H9 (cell line): Measurements from ENCODE around the gene PHYHIPL. TPM values are rescaled to one million over a fixed set of nuclear protein-coding genes. Genes with fewer than 3 reads are reported as not detected.

Experiments
- DNase-seq: peaks from one replicate; pipeline ENCODE4 v3.0.0-alpha.2; 2017
- H2AFZ ChIP-seq: one replicate; pipeline ENCODE4 v1.6.1; 2013; ENCODE audit warnings: mild to moderate bottlenecking, low read length, control low read depth, moderate library complexity
- H2AK5ac ChIP-seq: 2 replicates; pipeline ENCODE4 v1.6.1; 2013; ENCODE audit warnings: low read length, control low read depth, mixed read lengths; ENCODE audit not compliant: insufficient read length
- H2BK120ac ChIP-seq: one replicate; pipeline ENCODE4 v1.6.1; 2013; ENCODE audit warnings: low read depth, mild to moderate bottlenecking, low read length, control low read depth, inconsistent platforms; ENCODE audit not compliant: poor library complexity, severe bottlenecking
- H2BK12ac ChIP-seq: 2 replicates; pipeline ENCODE4 v1.6.1; 2013; ENCODE audit warnings: low read length, control low read depth, mixed read lengths, low read depth; ENCODE audit not compliant: insufficient read length
- H2BK15ac ChIP-seq: 2 replicates; pipeline ENCODE4 v1.6.1; 2013; ENCODE audit warnings: low read depth, low read length, control low read depth
- H2BK20ac ChIP-seq: one replicate; pipeline ENCODE4 v1.6.1; 2013; ENCODE audit warnings: low read depth, mild to moderate bottlenecking, low read length, control low read depth, inconsistent platforms; ENCODE audit not compliant: poor library complexity, severe bottlenecking
- H2BK5ac ChIP-seq: 2 replicates; pipeline ENCODE4 v1.6.1; 2013; ENCODE audit warnings: low read length, control low read depth, mixed read lengths; ENCODE audit not compliant: insufficient read length
- H3K14ac ChIP-seq: 2 replicates; pipeline ENCODE4 v1.6.1; 2013; ENCODE audit warnings: low read length, control low read depth; ENCODE audit not compliant: insufficient read depth
- H3K18ac ChIP-seq: 2 replicates; pipeline ENCODE4 v1.6.1; 2013; ENCODE audit warnings: low read depth, mild to moderate bottlenecking, mixed read lengths, low read length, control low read depth; ENCODE audit not compliant: insufficient read length
- H3K23ac ChIP-seq: 2 replicates; pipeline ENCODE4 v1.6.1; 2013; ENCODE audit warnings: low read length, control low read depth, mixed read lengths, low read depth; ENCODE audit not compliant: insufficient read length
- H3K23me2 ChIP-seq: 2 replicates; pipeline ENCODE4 v1.6.1; 2013; ENCODE audit warnings: low read depth, mild to moderate bottlenecking, mixed read lengths, low read length, control low read depth; ENCODE audit not compliant: insufficient read length, poor library complexity, severe bottlenecking
- H3K27ac ChIP-seq: 2 replicates; pipeline ENCODE4 v1.5.1; 2013; ENCODE audit warnings: low read length, control low read depth, mixed read lengths, low read depth; ENCODE audit not compliant: insufficient read length
- H3K27me3 ChIP-seq: 2 replicates; pipeline ENCODE4 v1.6.1; 2013; ENCODE audit warnings: low read length, control low read depth, inconsistent platforms; ENCODE audit not compliant: insufficient read depth
- H3K4ac ChIP-seq: 2 replicates; pipeline ENCODE4 v1.6.1; 2013; ENCODE audit warnings: low read depth, mild to moderate bottlenecking, control low read depth, inconsistent platforms, low read length, moderate library complexity
- H3K4me1 ChIP-seq: 2 replicates; pipeline ENCODE4 v1.6.1; 2013; ENCODE audit warnings: low read length, control low read depth, inconsistent platforms; ENCODE audit not compliant: insufficient read depth
- H3K4me2 ChIP-seq: 2 replicates; pipeline ENCODE4 v1.6.1; 2013; ENCODE audit warnings: low read length, control low read depth, mixed read lengths; ENCODE audit not compliant: insufficient read length, insufficient read depth
- H3K56ac ChIP-seq: 2 replicates; pipeline ENCODE4 v1.6.1; 2013; ENCODE audit warnings: low read depth, mild to moderate bottlenecking, mixed read lengths, low read length, control low read depth; ENCODE audit not compliant: insufficient read length
- H3K79me1 ChIP-seq: 2 replicates; pipeline ENCODE4 v1.6.1; 2013; ENCODE audit warnings: low read depth, mild to moderate bottlenecking, moderate library complexity, low read length, control low read depth, inconsistent platforms; ENCODE audit not compliant: insufficient read depth, poor library complexity, severe bottlenecking
- H3K79me2 ChIP-seq: 2 replicates; pipeline ENCODE4 v1.6.1; 2013; ENCODE audit warnings: low read length, control low read depth, inconsistent platforms; ENCODE audit not compliant: insufficient read depth
- H3K9ac ChIP-seq: 2 replicates; pipeline ENCODE4 v1.6.1; 2013; ENCODE audit warnings: low read length, control low read depth, mixed read lengths; ENCODE audit not compliant: insufficient read length; ENCODE audit errors: extremely low read depth
- H3K9me3 ChIP-seq: one replicate; pipeline ENCODE4 v1.6.1; 2013; ENCODE audit warnings: low read depth, low read length, inconsistent platforms; ENCODE audit not compliant: control insufficient read depth
- H3T11ph ChIP-seq: one replicate; pipeline ENCODE4 v1.6.1; 2013; ENCODE audit warnings: mild to moderate bottlenecking, low read length, control low read depth, inconsistent platforms
- H4K20me1 ChIP-seq: one replicate; pipeline ENCODE4 v1.6.1; 2013; ENCODE audit not compliant: control insufficient read depth, insufficient read length, insufficient read depth
- H4K5ac ChIP-seq: 2 replicates; pipeline ENCODE4 v1.6.1; 2013; ENCODE audit warnings: low read depth, mild to moderate bottlenecking, mixed read lengths, low read length, control low read depth; ENCODE audit not compliant: insufficient read length
- H4K8ac ChIP-seq: replicated peaks from 2 replicates; pipeline ENCODE4 v1.6.1; 2013; ENCODE audit warnings: low read length, control low read depth, mixed read lengths, low read depth; ENCODE audit not compliant: insufficient read length
- H4K91ac ChIP-seq: 2 replicates; pipeline ENCODE4 v1.6.1; 2013; ENCODE audit warnings: low read depth, mild to moderate bottlenecking, moderate library complexity, mixed read lengths, low read length, control low read depth; ENCODE audit not compliant: insufficient read length
- H3K27ac Mint-ChIP-seq, 3 experiments: 2 replicates in 2 of 3; 3 replicates in 1 of 3; pipeline ENCODE4 v1.8.0; 2020 to 2021; ENCODE audit warnings: mixed read lengths in 3 of 3, mild to moderate bottlenecking in 1 of 3, moderate library complexity in 1 of 3
- H3K27me3 Mint-ChIP-seq: 2 replicates; pipeline ENCODE4 v1.8.0; 2021; ENCODE audit warnings: low read depth, mild to moderate bottlenecking, moderate library complexity, mixed read lengths
- H3K36me3 Mint-ChIP-seq, 3 experiments: 2 replicates in 2 of 3; 3 replicates in 1 of 3; pipeline ENCODE4 v1.8.0; 2020 to 2021; ENCODE audit warnings: low read depth in 3 of 3, mixed read lengths in 3 of 3; ENCODE audit not compliant: insufficient read depth in 1 of 3
- H3K4me1 Mint-ChIP-seq, 2 experiments: 2 replicates each; pipeline ENCODE4 v1.8.0; 2020; ENCODE audit warnings: mixed read lengths in 2 of 2
- H3K4me3 Mint-ChIP-seq, 2 experiments: 2 replicates in 1 of 2; 3 replicates in 1 of 2; pipeline ENCODE4 v1.8.0; 2020 to 2021; ENCODE audit warnings: mild to moderate bottlenecking in 2 of 2, mixed read lengths in 2 of 2, moderate library complexity in 1 of 2
- H3K9me3 Mint-ChIP-seq, 2 experiments: 2 replicates in 1 of 2; 3 replicates in 1 of 2; pipeline ENCODE4 v1.8.0; 2020; ENCODE audit warnings: mild to moderate bottlenecking in 2 of 2, mixed read lengths in 2 of 2, moderate library complexity in 1 of 2
- CTCF ChIP-seq: fragments of 200-600 bp; sonication (generic); conservative IDR thresholded peaks from 3 replicates; pipeline ENCODE4 v1.8.0; 2021; ENCODE audit warnings: antibody characterized with exemption, mild to moderate bottlenecking
- WGBS: extraction: QIAGEN DNeasy Blood & Tissue Kit; methylation state at CpG from one replicate; pipeline ENCODE4 v1.1.7; 2013; ENCODE audit warnings: missing lambda C conversion rate, low lambda C conversion rate, mixed read lengths; ENCODE audit not compliant: insufficient read length; ENCODE audit errors: extremely low coverage; 5-methylcytosine and 5-hydroxymethylcytosine counted together
- total RNA-seq: library from RNA; stranded (reverse); gene quantifications from 2 replicates; pipeline ENCODE4 v1.2.1, GENCODE V29; 2021

The PHYHIPL gene
- total RNA-seq, 1 experiment from 2014 or later = 0.44 TPM

- Histone ChIP-seq H2BK120ac (no peak overlapping the region), H4K5ac (no peak overlapping the region), H4K91ac (no peak overlapping the region), H2AK5ac (no peak overlapping the region), H2BK15ac (no peak overlapping the region), H4K20me1 (no peaks in the 10 kb centered on the region), H3K56ac (no peak overlapping the region), H3K14ac (no peak overlapping the region), H3K79me1 (no peaks in the 10 kb centered on the region), H3T11ph (no peak overlapping the region), H3K23me2 (no peaks in the 10 kb centered on the region), H2BK20ac (no peak overlapping the region), H2AFZ (no peak overlapping the region), H2BK5ac (no peak overlapping the region), H3K27ac (no peak overlapping the region), H3K23ac (no peak overlapping the region), H3K18ac (no peak overlapping the region), H3K9me3 (no peaks in the 10 kb centered on the region), H3K27me3 (no peaks in the 10 kb centered on the region), H3K79me2 (no peaks in the 10 kb centered on the region), H3K4me1 (no peaks in the 10 kb centered on the region), H2BK12ac (no peak overlapping the region), H4K8ac (no peak overlapping the region), H3K4me2 (no peak overlapping the region), H3K9ac (no peak overlapping the region), H3K4ac (no peak overlapping the region)
- H3K36me3 Mint-ChIP-seq = no peaks in the 10 kb centered on the region
- H3K4me3 Mint-ChIP-seq = no peak overlapping the region
- WGBS = no CpG with 5 or more reads among the region's 4 CpGs
- H3K27ac Mint-ChIP-seq = no peak overlapping the region
- peaks cover 0 to 3% of the 10 kb centered on the region in 2 experiments; a peak in 1 of 5 replicates for H3K9me3 Mint-ChIP-seq
- no peaks in the 10 kb centered on the region for H3K27me3 Mint-ChIP-seq
- no peaks in the 10 kb centered on the region for H3K4me1 Mint-ChIP-seq
- TF ChIP-seq CTCF = no peak
- no peak for DNase-seq
These were observed 59.7 kb downstream of the PHYHIPL start for GRCh38 chr10:59236064-59236697.
